Endothelial cell (in vitro differentiated cells): ENCODE results near the gene PSMC3IP. TPM values are rescaled to one million over a fixed set of nuclear protein-coding genes. Genes with fewer than 3 reads are reported as not detected.

Experiments used
- DNase-seq: peaks from one replicate; pipeline ENCODE4 v3.0.0; 2021; ENCODE audit warnings: low spot score
- H3K27ac Mint-ChIP-seq: one replicate; pipeline ENCODE4 v1.8.0; 2021; ENCODE audit warnings: mixed read lengths, inconsistent platforms; ENCODE audit not compliant: unreplicated experiment
- H3K27me3 Mint-ChIP-seq: one replicate; pipeline ENCODE4 v1.8.0; 2021; ENCODE audit warnings: mild to moderate bottlenecking, moderate library complexity, mixed read lengths, inconsistent platforms; ENCODE audit not compliant: unreplicated experiment
- H3K36me3 Mint-ChIP-seq: one replicate; pipeline ENCODE4 v1.8.0; 2021; ENCODE audit warnings: mild to moderate bottlenecking, low read depth, mixed read lengths, inconsistent platforms; ENCODE audit not compliant: unreplicated experiment
- H3K4me1 Mint-ChIP-seq: one replicate; pipeline ENCODE4 v1.8.0; 2021; ENCODE audit warnings: mild to moderate bottlenecking, mixed read lengths, inconsistent platforms; ENCODE audit not compliant: unreplicated experiment
- H3K4me3 Mint-ChIP-seq: one replicate; pipeline ENCODE4 v1.8.0; 2021; ENCODE audit warnings: mild to moderate bottlenecking, mixed read lengths, inconsistent platforms; ENCODE audit not compliant: unreplicated experiment
- H3K9me3 Mint-ChIP-seq: one replicate; pipeline ENCODE4 v1.8.0; 2021; ENCODE audit warnings: mixed read lengths, inconsistent platforms; ENCODE audit not compliant: unreplicated experiment
- total RNA-seq: library from RNA; stranded (reverse); fragmentation: NEBNext Ultra II Directional; extraction: Animal tissue kit (Norgen Biotek cat#: 25700); gene quantifications from one replicate; pipeline ENCODE4 v1.2.1, GENCODE V29; 2021; ENCODE audit not compliant: unreplicated experiment
- TF ChIP-seq, protein P1 (sequence below): fragments of 200-600 bp; sonication (generic); IDR thresholded peaks from one replicate; pipeline ENCODE4 v1.5.0; 2021; ENCODE audit warnings: antibody characterized with exemption; ENCODE audit not compliant: unreplicated experiment

The PSMC3IP gene
- total RNA-seq, 1 donor from 2014 or later = 8.0 TPM

DNA sequence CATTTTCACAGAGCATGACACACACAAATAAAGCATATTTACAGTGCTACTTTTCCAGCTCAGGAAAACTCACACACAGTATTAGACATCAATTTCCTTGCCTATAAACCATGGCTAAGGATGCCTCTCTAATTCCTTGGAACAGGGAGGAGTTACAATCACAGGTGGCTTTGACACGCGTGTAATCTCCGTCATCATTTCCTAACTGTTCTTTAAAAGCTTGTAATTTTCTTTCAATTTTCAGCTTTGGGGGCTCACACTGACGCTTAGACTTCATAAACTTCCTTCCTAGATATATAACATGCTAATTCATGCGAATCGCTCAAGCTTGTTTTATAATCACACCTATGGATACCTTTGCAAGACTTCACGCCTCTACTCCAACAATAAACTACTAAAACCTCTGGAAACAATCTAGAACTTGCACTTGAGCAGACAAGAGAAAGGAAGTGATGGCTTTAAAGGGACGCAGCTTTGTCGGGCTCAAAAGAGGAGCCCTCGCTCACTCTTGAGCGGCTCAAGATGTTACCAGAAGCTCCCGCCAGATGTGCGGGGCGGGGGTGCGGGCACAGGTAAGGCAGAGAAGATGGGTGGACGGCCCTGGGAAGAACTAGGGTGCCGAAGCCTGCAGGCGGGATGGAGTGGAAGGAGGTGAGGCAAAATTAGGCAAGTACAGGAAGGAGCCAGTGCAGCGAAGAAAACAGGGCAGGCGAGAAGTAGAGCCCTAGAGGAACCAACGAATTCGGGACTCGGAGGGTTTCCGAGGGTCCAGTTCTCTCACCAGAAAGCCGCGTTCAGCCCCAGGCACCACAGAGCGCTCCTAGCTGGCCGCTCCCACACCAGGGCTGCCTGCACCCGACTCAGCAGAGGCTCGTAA, 31.0 kb upstream of the PSMC3IP start:
- H3K27me3 Mint-ChIP-seq = peaks cover 3% of the 10 kb centered on the region
- peak overlapping the region; percentile 100 for H3K4me3 Mint-ChIP-seq
- DNase-seq = no peak
- TF ChIP-seq, protein P1, sequence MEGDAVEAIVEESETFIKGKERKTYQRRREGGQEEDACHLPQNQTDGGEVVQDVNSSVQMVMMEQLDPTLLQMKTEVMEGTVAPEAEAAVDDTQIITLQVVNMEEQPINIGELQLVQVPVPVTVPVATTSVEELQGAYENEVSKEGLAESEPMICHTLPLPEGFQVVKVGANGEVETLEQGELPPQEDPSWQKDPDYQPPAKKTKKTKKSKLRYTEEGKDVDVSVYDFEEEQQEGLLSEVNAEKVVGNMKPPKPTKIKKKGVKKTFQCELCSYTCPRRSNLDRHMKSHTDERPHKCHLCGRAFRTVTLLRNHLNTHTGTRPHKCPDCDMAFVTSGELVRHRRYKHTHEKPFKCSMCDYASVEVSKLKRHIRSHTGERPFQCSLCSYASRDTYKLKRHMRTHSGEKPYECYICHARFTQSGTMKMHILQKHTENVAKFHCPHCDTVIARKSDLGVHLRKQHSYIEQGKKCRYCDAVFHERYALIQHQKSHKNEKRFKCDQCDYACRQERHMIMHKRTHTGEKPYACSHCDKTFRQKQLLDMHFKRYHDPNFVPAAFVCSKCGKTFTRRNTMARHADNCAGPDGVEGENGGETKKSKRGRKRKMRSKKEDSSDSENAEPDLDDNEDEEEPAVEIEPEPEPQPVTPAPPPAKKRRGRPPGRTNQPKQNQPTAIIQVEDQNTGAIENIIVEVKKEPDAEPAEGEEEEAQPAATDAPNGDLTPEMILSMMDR = no peak
- H3K9me3 Mint-ChIP-seq = no peaks in the 10 kb centered on the region
- H3K4me1 Mint-ChIP-seq = peaks cover 17% of the 10 kb centered on the region
- peak overlapping the region; percentile 98 for H3K27ac Mint-ChIP-seq
- H3K36me3 Mint-ChIP-seq = peaks cover 7% of the 10 kb centered on the region

DNA sequence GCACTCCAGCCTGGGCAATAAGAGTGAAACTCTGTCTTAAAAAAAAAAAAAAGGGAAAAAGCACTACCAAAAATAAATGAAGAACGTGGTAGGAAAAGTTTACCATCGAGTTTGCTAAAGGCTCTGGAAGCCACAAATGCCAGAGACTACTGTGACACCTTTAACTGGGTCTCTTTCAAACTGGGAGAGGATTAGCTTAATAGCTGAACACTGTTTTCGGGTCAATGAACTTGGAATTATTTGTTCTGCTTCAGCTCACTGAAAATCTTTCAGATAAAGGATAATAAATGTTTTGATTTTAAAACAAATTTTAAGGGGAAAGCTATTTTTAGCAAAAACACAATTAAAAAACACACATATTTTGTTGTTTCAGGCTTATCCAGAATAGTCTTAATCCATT, 30.2 kb upstream of the PSMC3IP start:
- peaks cover 3% of the 10 kb centered on the region for H3K27me3 Mint-ChIP-seq
- TF ChIP-seq, protein P1 = no peak
- H3K36me3 Mint-ChIP-seq = peaks cover 5% of the 10 kb centered on the region
- H3K27ac Mint-ChIP-seq = no peak overlapping the region
- peak overlapping the region; percentile 100 for H3K4me3 Mint-ChIP-seq
- no peaks in the 10 kb centered on the region for H3K9me3 Mint-ChIP-seq
- peaks cover 17% of the 10 kb centered on the region for H3K4me1 Mint-ChIP-seq
- DNase-seq = no peak

DNA sequence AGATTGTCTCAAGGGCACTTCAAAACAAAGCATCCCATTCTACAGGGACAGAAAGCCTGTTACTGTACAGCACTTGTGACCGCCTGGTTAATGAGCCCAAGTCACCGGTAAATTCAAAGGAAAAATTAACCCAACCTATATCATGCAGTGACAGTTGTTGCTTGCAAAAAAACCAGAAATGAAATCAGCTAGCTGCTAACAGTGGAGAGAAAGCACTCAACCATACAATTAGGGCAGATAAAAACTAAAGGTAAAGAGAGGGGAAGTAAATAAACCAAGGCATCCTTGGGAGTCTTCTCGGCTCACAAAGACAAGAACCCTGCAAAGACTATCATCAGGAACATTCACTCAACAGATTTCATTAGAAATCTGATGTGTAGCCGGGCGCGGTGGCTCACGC, 25.8 kb upstream of the PSMC3IP start:
- no peak overlapping the region for H3K27ac Mint-ChIP-seq
- TF ChIP-seq, protein P1 = no peak
- H3K36me3 Mint-ChIP-seq = no peaks in the 10 kb centered on the region
- no peak for DNase-seq
- H3K4me1 Mint-ChIP-seq = peaks cover 11% of the 10 kb centered on the region
- H3K27me3 Mint-ChIP-seq = peaks cover 3% of the 10 kb centered on the region
- no peak overlapping the region for H3K4me3 Mint-ChIP-seq
- H3K9me3 Mint-ChIP-seq = no peaks in the 10 kb centered on the region

DNA sequence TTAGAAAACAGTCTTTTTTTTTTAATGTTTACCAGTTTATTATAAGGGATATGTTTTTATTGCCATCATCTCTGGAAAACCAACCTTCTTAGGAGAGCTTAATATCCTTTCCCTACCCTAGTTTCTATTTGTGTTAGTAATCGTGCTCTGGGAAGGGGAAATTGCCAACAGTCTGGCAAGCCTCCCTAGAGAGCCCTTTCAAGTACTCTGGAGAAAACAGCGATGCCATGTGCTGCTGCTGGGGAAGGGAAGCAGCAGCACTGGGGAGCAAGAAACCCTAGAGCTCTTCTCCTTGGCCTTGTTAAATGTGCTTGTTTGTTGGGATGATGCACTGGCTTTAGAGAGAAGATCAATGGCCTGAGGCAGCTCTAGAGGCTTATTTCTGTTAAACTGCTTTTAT, 21.4 kb upstream of the PSMC3IP start:
- Mint-ChIP-seq H3K4me3 (no peak overlapping the region), H3K36me3 (no peaks in the 10 kb centered on the region), H3K9me3 (no peaks in the 10 kb centered on the region), H3K4me1 (peaks cover 2% of the 10 kb centered on the region), H3K27me3 (no peaks in the 10 kb centered on the region), H3K27ac (no peak overlapping the region)
- TF ChIP-seq, protein P1 = no peak
- no peak for DNase-seq

DNA sequence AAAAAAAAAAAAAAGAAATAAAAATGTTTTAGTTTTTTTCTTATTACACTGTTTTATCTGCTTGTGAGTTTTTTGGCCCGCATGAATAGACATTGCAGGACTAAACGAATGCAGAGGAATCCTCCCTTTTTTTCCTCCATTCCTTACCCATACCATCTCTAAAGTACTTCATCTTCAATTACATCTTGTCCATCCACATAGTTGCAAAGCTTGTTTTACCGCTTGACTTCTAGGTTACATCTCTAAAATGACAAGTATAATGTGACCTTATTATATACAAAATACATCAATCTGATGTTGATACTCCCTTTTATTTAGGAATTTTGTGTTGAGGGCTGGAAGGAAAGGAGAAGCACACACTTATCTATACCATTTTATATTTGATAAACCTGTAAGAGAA, 18.9 kb upstream of the PSMC3IP start:
- Mint-ChIP-seq H3K4me1 (peaks cover 2% of the 10 kb centered on the region), H3K4me3 (peak overlapping the region; percentile 32), H3K27me3 (no peaks in the 10 kb centered on the region), H3K36me3 (no peaks in the 10 kb centered on the region), H3K9me3 (no peaks in the 10 kb centered on the region), H3K27ac (peak overlapping the region; percentile 55)
- DNase-seq = no peak
- TF ChIP-seq, protein P1 = no peak
